ENCODE results near the gene TVP23A.

Gene TVP23A

GRCh38 chr16:10728003-10728887 is 90.3 kb downstream of the TVP23A start:
- Mint-ChIP-seq H3K27me3 (no peaks in the 10 kb centered on the region), H3K4me3 (no peak overlapping the region), H3K27ac (no peak overlapping the region), H3K36me3 (peaks cover under 1% of the 10 kb centered on the region), H3K4me1 (no peaks in the 10 kb centered on the region), H3K9me3 (no peaks in the 10 kb centered on the region)
